Measurements from ENCODE around the gene SYT9.

- TF ChIP-seq JUND (IDR thresholded peaks at IDR 0.05): no peak
- no peak for TF ChIP-seq RAD21 (IDR thresholded peaks at IDR 0.05)
- no peak for TF ChIP-seq CTCF (IDR thresholded peaks at IDR 0.05; ENCODE audit: low read depth, low read length, missing input control)
- TF ChIP-seq MAX (IDR thresholded peaks at IDR 0.05): no peak
- no peak for TF ChIP-seq TAF1 (conservative IDR thresholded peaks at IDR 0.05)
- TF ChIP-seq NR2F2 (IDR thresholded peaks at IDR 0.05): no peak
- no peak for TF ChIP-seq GABPA (IDR thresholded peaks at IDR 0.05 in 1 of 2, conservative IDR thresholded peaks at IDR 0.05 in 1 of 2)
- TF ChIP-seq YY1 (IDR thresholded peaks at IDR 0.05): no peak
- no peak for TF ChIP-seq SP1 (IDR thresholded peaks at IDR 0.05)
- TF ChIP-seq REST (IDR thresholded peaks at IDR 0.05): no peak
- TF ChIP-seq ZBTB33 (IDR thresholded peaks at IDR 0.05): no peak
- no peak for TF ChIP-seq ATF3 (IDR thresholded peaks at IDR 0.05)
- TF ChIP-seq FOXA1 (IDR thresholded peaks at IDR 0.05): no peak
These were observed 55.2 kb downstream of the SYT9 start for GRCh38 chr11:7306900-7307299.

All from liver (tissue), 3 donors.